Measurements from ENCODE around the gene RBM17. TPM values are rescaled to one million over a fixed set of nuclear protein-coding genes. Genes with fewer than 3 reads are reported as not detected.
A peak's percentile ranks its signal among the peaks of the same experiment; 100 is the strongest.

The RBM17 gene
- total RNA-seq, 1 experiment from 2014 or later, result 133 TPM

DNA sequence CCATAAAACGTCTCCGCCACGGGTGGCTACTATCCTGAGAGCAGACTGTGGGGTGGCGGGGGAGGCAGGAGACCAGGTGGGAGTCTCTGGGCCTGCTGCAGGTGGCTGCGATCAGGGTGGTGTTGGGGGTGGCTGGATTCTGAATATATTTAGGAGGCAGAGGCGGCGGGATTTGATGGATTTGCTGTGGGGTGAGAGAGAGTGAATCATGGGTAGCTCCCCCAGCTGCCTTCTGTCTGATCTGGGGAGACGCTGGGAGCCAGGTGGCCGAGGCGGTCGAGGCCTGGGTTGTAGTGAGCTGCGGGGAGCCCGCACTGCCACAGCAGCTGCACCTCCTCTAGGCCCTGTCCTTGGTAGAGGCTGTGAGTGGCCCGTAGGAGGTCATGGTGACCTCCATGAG, 65.7 kb downstream of the RBM17 start:
- CTCF ChIA-PET, result no interaction called here
- no peak for DNase-seq
- Mint-ChIP-seq H3K9me3 (ENCODE audit: low read depth, unreplicated experiment) (no peaks in the 10 kb centered on the region), H3K27ac (ENCODE audit: unreplicated experiment) (no peak overlapping the region), H3K27me3 (ENCODE audit: unreplicated experiment) (no peaks in the 10 kb centered on the region), H3K36me3 (ENCODE audit: insufficient read depth, unreplicated experiment) (peaks cover 5% of the 10 kb centered on the region), H3K4me3 (ENCODE audit: low read depth, unreplicated experiment) (no peak overlapping the region), H3K4me1 (ENCODE audit: low read depth, unreplicated experiment) (peaks cover 13% of the 10 kb centered on the region)
- intact Hi-C loops (cut with micrococcal nuclease; ENCODE audit: unreplicated experiment), result no loop called here
- TF ChIP-seq, protein P1, sequence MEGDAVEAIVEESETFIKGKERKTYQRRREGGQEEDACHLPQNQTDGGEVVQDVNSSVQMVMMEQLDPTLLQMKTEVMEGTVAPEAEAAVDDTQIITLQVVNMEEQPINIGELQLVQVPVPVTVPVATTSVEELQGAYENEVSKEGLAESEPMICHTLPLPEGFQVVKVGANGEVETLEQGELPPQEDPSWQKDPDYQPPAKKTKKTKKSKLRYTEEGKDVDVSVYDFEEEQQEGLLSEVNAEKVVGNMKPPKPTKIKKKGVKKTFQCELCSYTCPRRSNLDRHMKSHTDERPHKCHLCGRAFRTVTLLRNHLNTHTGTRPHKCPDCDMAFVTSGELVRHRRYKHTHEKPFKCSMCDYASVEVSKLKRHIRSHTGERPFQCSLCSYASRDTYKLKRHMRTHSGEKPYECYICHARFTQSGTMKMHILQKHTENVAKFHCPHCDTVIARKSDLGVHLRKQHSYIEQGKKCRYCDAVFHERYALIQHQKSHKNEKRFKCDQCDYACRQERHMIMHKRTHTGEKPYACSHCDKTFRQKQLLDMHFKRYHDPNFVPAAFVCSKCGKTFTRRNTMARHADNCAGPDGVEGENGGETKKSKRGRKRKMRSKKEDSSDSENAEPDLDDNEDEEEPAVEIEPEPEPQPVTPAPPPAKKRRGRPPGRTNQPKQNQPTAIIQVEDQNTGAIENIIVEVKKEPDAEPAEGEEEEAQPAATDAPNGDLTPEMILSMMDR (IDR thresholded peaks at IDR 0.05; ENCODE audit: unreplicated experiment), result no peak
- no TSS peak for BruUV-seq (replicated peaks)

DNA sequence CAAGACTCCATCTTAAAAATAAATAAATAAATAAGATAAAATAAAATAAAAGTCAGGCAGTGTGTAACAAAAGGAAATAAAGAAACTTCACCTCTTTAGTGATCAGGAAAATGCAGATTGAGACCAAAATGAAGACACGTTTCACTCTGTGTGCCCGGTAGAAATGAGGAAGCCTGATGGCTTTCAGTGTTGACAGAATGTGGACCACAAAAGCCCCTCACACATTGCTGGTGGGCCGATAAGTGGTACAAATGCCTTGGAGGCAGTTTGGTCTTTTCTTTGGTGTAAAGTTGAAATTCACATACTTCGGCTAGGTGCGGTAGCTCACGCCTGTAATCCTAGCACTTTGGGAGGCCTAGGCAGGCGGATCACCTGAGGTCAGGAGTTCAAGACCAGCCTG, 69.4 kb downstream of the RBM17 start:
- Mint-ChIP-seq H3K27me3 (ENCODE audit: unreplicated experiment) (no peaks in the 10 kb centered on the region), H3K36me3 (ENCODE audit: insufficient read depth, unreplicated experiment) (peaks cover 9% of the 10 kb centered on the region), H3K4me1 (ENCODE audit: low read depth, unreplicated experiment) (no peaks in the 10 kb centered on the region), H3K27ac (ENCODE audit: unreplicated experiment) (no peak overlapping the region), H3K9me3 (ENCODE audit: low read depth, unreplicated experiment) (no peaks in the 10 kb centered on the region), H3K4me3 (ENCODE audit: low read depth, unreplicated experiment) (no peak overlapping the region)
- BruUV-seq (replicated peaks), result no TSS peak
- intact Hi-C loops (cut with micrococcal nuclease; ENCODE audit: unreplicated experiment), result no loop called here
- DNase-seq, result no peak
- TF ChIP-seq, protein P1 (IDR thresholded peaks at IDR 0.05; ENCODE audit: unreplicated experiment), result no peak
- CTCF ChIA-PET, result no interaction called here

- intact Hi-C loops (cut with micrococcal nuclease; ENCODE audit: unreplicated experiment), result no loop called here
- no peak for DNase-seq
- Mint-ChIP-seq H3K9me3 (ENCODE audit: low read depth, unreplicated experiment) (no peaks in the 10 kb centered on the region), H3K27ac (ENCODE audit: unreplicated experiment) (no peak overlapping the region), H3K27me3 (ENCODE audit: unreplicated experiment) (no peaks in the 10 kb centered on the region), H3K4me1 (ENCODE audit: low read depth, unreplicated experiment) (peaks cover 12% of the 10 kb centered on the region), H3K36me3 (ENCODE audit: insufficient read depth, unreplicated experiment) (peaks cover 33% of the 10 kb centered on the region), H3K4me3 (ENCODE audit: low read depth, unreplicated experiment) (no peak overlapping the region)
- BruUV-seq (replicated peaks), result no TSS peak
- CTCF ChIA-PET, result interaction anchor here (0.5 kb wide), 1 partner anchor 275 kb away, joined by 3 read pairs; no protein-coding TSS in a partner anchor
- TF ChIP-seq, protein P1 (IDR thresholded peaks at IDR 0.05; ENCODE audit: unreplicated experiment), result no peak
These were observed 73.1 kb downstream of the RBM17 start for GRCh38 chr10:6161921-6162320.

- TF ChIP-seq, protein P1 (IDR thresholded peaks at IDR 0.05; ENCODE audit: unreplicated experiment), result no peak
These were observed 73.9 kb downstream of the RBM17 start for GRCh38 chr10:6162589-6163356.

More at GRCh38 chr10:6162589-6163356, 73.9 kb downstream of the RBM17 start:
- BruUV-seq (replicated peaks), result no TSS peak
- Mint-ChIP-seq H3K4me3 (ENCODE audit: low read depth, unreplicated experiment) (peak overlapping the region; percentile 94), H3K27ac (ENCODE audit: unreplicated experiment) (no peak overlapping the region), H3K36me3 (ENCODE audit: insufficient read depth, unreplicated experiment) (peaks cover 42% of the 10 kb centered on the region), H3K27me3 (ENCODE audit: unreplicated experiment) (no peaks in the 10 kb centered on the region), H3K9me3 (ENCODE audit: low read depth, unreplicated experiment) (no peaks in the 10 kb centered on the region), H3K4me1 (ENCODE audit: low read depth, unreplicated experiment) (peaks cover 12% of the 10 kb centered on the region)
- CTCF ChIA-PET, result interaction anchor here (0.5 to 1.6 kb wide), 2 partner anchors 239 to 275 kb away, joined by 3 to 4 read pairs; no protein-coding TSS in a partner anchor
- DNase-seq, result no peak
- intact Hi-C loops (cut with micrococcal nuclease; ENCODE audit: unreplicated experiment), result no loop called here
